Ectodermal cell (in vitro differentiated cells): ENCODE measurements around the gene SRSF9.
A peak's percentile ranks its signal among the peaks of the same experiment; 100 is the strongest.

Experiments
- H3K27ac ChIP-seq: 2 replicates; pipeline ENCODE4 v1.7.0; 2013; ENCODE audit warnings: mild to moderate bottlenecking, low read depth, low read length; ENCODE audit not compliant: insufficient read depth, poor library complexity, severe bottlenecking
- H3K27me3 ChIP-seq: 2 replicates; pipeline ENCODE4 v1.7.0; 2013; ENCODE audit warnings: mild to moderate bottlenecking, low read length; ENCODE audit not compliant: insufficient read depth, control insufficient read depth, poor library complexity, severe bottlenecking
- H3K36me3 ChIP-seq: one replicate; pipeline ENCODE4 v1.7.0; 2013; ENCODE audit warnings: low read length; ENCODE audit not compliant: control insufficient read depth, insufficient read depth
- H3K4me1 ChIP-seq: one replicate; pipeline ENCODE4 v1.7.0; 2013; ENCODE audit warnings: low read length; ENCODE audit not compliant: control insufficient read depth, insufficient read depth
- H3K4me3 ChIP-seq: 2 replicates; pipeline ENCODE4 v1.7.0; 2013; ENCODE audit warnings: low read depth, low read length, control low read depth; ENCODE audit not compliant: insufficient read depth
- H3K9me3 ChIP-seq: 2 replicates; pipeline ENCODE4 v1.7.0; 2013; ENCODE audit warnings: mild to moderate bottlenecking, low read length, moderate library complexity; ENCODE audit not compliant: control insufficient read depth
- WGBS, 2 experiments: methylation state at CpG; one replicate each; pipeline ENCODE4 v1.1.7; 2013; ENCODE audit warnings: missing lambda C conversion rate in 2 of 2; 5-methylcytosine and 5-hydroxymethylcytosine counted together

The SRSF9 gene

GRCh38 chr12:120483621-120484020 is 14.1 kb upstream of the SRSF9 start:
- Histone ChIP-seq H3K27ac (no peak overlapping the region), H3K4me1 (no peaks in the 10 kb centered on the region), H3K36me3 (no peaks in the 10 kb centered on the region), H3K9me3 (no peaks in the 10 kb centered on the region), H3K27me3 (no peaks in the 10 kb centered on the region), H3K4me3 (no peak overlapping the region)
- WGBS, 2 experiments, result 92 to 94% methylated on average over 1 of the region's 1 CpG

GRCh38 chr12:120481022-120481767 is 11.6 kb upstream of the SRSF9 start:
- Histone ChIP-seq H3K9me3 (no peaks in the 10 kb centered on the region), H3K27me3 (no peaks in the 10 kb centered on the region), H3K27ac (no peak overlapping the region), H3K36me3 (no peaks in the 10 kb centered on the region), H3K4me1 (no peaks in the 10 kb centered on the region), H3K4me3 (no peak overlapping the region)
- 96 to 97% methylated on average over 7 to 9 of the region's 9 CpGs for WGBS, 2 experiments

- Histone ChIP-seq H3K36me3 (no peaks in the 10 kb centered on the region), H3K9me3 (no peaks in the 10 kb centered on the region), H3K27me3 (no peaks in the 10 kb centered on the region), H3K27ac (no peak overlapping the region), H3K4me3 (no peak overlapping the region), H3K4me1 (no peaks in the 10 kb centered on the region)
- 86 to 98% methylated on average over 1 of the region's 1 CpG for WGBS, 2 experiments
Observed at GRCh38 chr12:120480211-120480610, 10.7 kb upstream of the SRSF9 start.

- H3K27ac ChIP-seq, result no peak overlapping the region
- no peak overlapping the region for H3K4me3 ChIP-seq
- H3K36me3 ChIP-seq, result no peaks in the 10 kb centered on the region
- no peaks in the 10 kb centered on the region for H3K9me3 ChIP-seq
- H3K4me1 ChIP-seq, result no peaks in the 10 kb centered on the region
- WGBS, 2 experiments, result 77 to 79% methylated on average over 1 of the region's 1 CpG
- no peaks in the 10 kb centered on the region for H3K27me3 ChIP-seq
Observed at GRCh38 chr12:120479458-120479857, 9.9 kb upstream of the SRSF9 start.

GRCh38 chr12:120475643-120476042 is 6.1 kb upstream of the SRSF9 start:
- Histone ChIP-seq H3K27me3 (no peaks in the 10 kb centered on the region), H3K4me1 (no peaks in the 10 kb centered on the region), H3K36me3 (no peaks in the 10 kb centered on the region), H3K4me3 (no peak overlapping the region), H3K27ac (no peak overlapping the region), H3K9me3 (no peaks in the 10 kb centered on the region)
- WGBS, 2 experiments, result 89 to 100% methylated on average over 1 of the region's 1 CpG

GRCh38 chr12:120474616-120474960 is 5.0 kb upstream of the SRSF9 start:
- Histone ChIP-seq H3K9me3 (no peaks in the 10 kb centered on the region), H3K27me3 (no peaks in the 10 kb centered on the region), H3K4me3 (no peak overlapping the region), H3K4me1 (no peaks in the 10 kb centered on the region), H3K36me3 (no peaks in the 10 kb centered on the region), H3K27ac (no peak overlapping the region)
- WGBS, 2 experiments, result 47 to 51% methylated on average over 2 of the region's 2 CpGs

GRCh38 chr12:120473807-120474615 is 4.5 kb upstream of the SRSF9 start:
- Histone ChIP-seq H3K27me3 (no peaks in the 10 kb centered on the region), H3K27ac (no peak overlapping the region), H3K4me1 (no peaks in the 10 kb centered on the region), H3K9me3 (no peaks in the 10 kb centered on the region), H3K36me3 (no peaks in the 10 kb centered on the region), H3K4me3 (no peak overlapping the region)
- 88 to 92% methylated on average over 6 of the region's 6 CpGs for WGBS, 2 experiments

GRCh38 chr12:120472521-120472920 is 3.0 kb upstream of the SRSF9 start:
- Histone ChIP-seq H3K27me3 (no peaks in the 10 kb centered on the region), H3K9me3 (no peaks in the 10 kb centered on the region), H3K36me3 (peaks cover 1% of the 10 kb centered on the region), H3K4me1 (peaks cover 4% of the 10 kb centered on the region), H3K27ac (no peak overlapping the region), H3K4me3 (no peak overlapping the region)

GRCh38 chr12:120470150-120470784 is 719 bp upstream of the SRSF9 start:
- Histone ChIP-seq H3K4me1 (peaks cover 12% of the 10 kb centered on the region), H3K36me3 (peaks cover 9% of the 10 kb centered on the region), H3K27ac (no peak overlapping the region), H3K9me3 (no peaks in the 10 kb centered on the region), H3K27me3 (no peaks in the 10 kb centered on the region), H3K4me3 (peak overlapping the region; percentile 90)
- 69 to 72% methylated on average over 26 of the region's 26 CpGs for WGBS, 2 experiments

GRCh38 chr12:120468821-120469449 is 613 bp downstream of the SRSF9 start:
- 0% methylated on average over 53 to 57 of the region's 57 CpGs for WGBS, 2 experiments
- Histone ChIP-seq H3K27ac (peak overlapping the region; percentile 89), H3K4me1 (peaks cover 12% of the 10 kb centered on the region), H3K27me3 (no peaks in the 10 kb centered on the region), H3K36me3 (peaks cover 19% of the 10 kb centered on the region), H3K9me3 (no peaks in the 10 kb centered on the region), H3K4me3 (peak overlapping the region; percentile 90)
